ENCODE measurements around the gene ZFAND2B. TPM values are rescaled to one million over a fixed set of nuclear protein-coding genes. Genes with fewer than 3 reads are reported as not detected.
A peak's percentile ranks its signal among the peaks of the same experiment; 100 is the strongest.

The ZFAND2B gene
- polyA plus RNA-seq, 1 experiment: 24.5 TPM

DNA sequence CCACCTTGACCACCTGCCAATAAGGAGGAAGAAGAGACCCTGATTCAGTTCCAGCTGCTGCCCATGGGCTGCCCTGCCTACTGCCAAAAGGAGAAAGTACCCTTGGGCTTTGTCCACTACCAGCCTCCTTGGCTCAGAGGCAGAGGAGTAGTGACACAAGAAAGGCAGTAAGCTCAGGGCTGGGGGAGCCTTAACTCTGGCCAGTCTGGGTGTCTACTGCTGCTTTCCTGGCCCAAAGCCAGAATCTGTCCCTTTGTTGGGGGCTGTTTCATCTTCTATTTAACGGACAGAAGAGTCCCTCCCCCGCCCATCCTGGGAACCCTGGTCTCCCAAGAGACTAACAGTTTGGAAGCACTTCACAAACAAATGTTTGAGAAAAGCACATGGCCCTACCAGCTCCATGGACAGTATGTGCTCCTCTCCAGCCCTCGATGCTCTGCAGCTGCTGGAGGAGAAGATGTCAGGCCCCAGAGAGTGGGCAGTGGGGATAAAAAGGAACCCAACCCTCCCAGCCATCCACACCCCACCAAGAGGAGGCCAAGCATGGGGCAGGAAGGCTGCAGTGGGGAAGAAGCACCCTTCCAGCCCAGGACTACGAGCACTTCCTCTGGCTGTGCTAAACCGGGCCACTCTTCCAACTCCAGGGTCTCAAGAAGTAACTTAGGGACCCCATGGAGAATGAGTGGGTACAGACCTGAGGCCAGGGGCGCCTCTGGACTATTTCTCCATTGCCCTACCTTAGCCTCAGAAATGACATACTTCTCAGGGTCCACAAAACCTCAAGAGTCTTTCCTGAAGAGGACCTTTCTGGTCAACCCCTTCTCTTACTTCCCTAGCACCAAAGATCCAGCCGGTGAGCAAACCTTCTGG lies 21.7 kb downstream of the ZFAND2B start:
- Histone ChIP-seq H3K27ac (ENCODE audit: low read depth, low read length) (peak overlapping the region; percentile 47), H3K27me3 (ENCODE audit: control insufficient read depth, insufficient read depth, low read length) (no peaks in the 10 kb centered on the region), H3K4me3 (ENCODE audit: low read depth, low read length) (peak overlapping the region; percentile 71), H3K9me3 (ENCODE audit: control insufficient read depth, insufficient read depth, low read length) (no peaks in the 10 kb centered on the region; the same call in 1 of the 2 replicates)
- TF ChIP-seq, protein P1, sequence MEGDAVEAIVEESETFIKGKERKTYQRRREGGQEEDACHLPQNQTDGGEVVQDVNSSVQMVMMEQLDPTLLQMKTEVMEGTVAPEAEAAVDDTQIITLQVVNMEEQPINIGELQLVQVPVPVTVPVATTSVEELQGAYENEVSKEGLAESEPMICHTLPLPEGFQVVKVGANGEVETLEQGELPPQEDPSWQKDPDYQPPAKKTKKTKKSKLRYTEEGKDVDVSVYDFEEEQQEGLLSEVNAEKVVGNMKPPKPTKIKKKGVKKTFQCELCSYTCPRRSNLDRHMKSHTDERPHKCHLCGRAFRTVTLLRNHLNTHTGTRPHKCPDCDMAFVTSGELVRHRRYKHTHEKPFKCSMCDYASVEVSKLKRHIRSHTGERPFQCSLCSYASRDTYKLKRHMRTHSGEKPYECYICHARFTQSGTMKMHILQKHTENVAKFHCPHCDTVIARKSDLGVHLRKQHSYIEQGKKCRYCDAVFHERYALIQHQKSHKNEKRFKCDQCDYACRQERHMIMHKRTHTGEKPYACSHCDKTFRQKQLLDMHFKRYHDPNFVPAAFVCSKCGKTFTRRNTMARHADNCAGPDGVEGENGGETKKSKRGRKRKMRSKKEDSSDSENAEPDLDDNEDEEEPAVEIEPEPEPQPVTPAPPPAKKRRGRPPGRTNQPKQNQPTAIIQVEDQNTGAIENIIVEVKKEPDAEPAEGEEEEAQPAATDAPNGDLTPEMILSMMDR (IDR thresholded peaks at IDR 0.05; ENCODE audit: low read depth, low read length): no peak
- POLR2A ChIA-PET: interaction anchor here (0.9 to 2.0 kb wide), 6 partner anchors 10 to 67 kb away, joined by 3 to 12 read pairs (median 4); partner anchors contain the start of genes ABCB6 and DNAJB2
- DNase-seq (ENCODE audit: low read depth, low spot score): no peak
- CTCF ChIA-PET: interaction anchor here (0.6 to 2.4 kb wide), 4 partner anchors 49 to 302 kb away, joined by 3 to 15 read pairs (median 6); no protein-coding TSS in a partner anchor

DNA sequence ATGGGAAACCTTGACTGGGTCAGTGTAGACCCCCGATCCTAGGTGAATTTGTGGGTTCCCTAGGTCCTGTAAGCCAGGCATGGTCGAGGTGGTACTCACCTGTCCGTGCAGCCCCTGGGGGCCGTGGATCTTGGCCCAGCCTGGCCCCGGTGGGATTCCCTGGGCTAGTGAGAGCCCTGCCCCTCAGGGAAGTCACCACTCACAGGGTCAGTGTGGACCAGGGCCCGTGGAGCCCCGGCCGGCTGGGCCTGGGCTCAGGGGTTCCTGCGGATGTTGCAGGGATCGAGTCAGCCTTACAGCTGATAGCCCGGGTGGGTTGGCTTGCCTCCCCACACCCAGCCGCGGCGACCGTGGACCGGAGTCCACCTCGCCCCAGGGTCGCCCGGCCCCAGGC lies 22.3 kb downstream of the ZFAND2B start:
- Histone ChIP-seq H3K9me3 (ENCODE audit: control insufficient read depth, insufficient read depth, low read length) (no peaks in the 10 kb centered on the region; the same call in 1 of the 2 replicates), H3K4me3 (ENCODE audit: low read depth, low read length) (peak overlapping the region; percentile 71), H3K27ac (ENCODE audit: low read depth, low read length) (peak overlapping the region; percentile 47), H3K27me3 (ENCODE audit: control insufficient read depth, insufficient read depth, low read length) (no peaks in the 10 kb centered on the region)
- no peak for DNase-seq (ENCODE audit: low read depth, low spot score)
- TF ChIP-seq, protein P1 (IDR thresholded peaks at IDR 0.05; ENCODE audit: low read depth, low read length): no peak
- POLR2A ChIA-PET: interaction anchor here (1.0 to 2.0 kb wide), 9 partner anchors 10 to 66 kb away, joined by 3 to 12 read pairs (median 5); partner anchors contain the start of genes ABCB6, CNPPD1, DNAJB2 and TUBA4A
- CTCF ChIA-PET: interaction anchor here (1.0 to 2.4 kb wide), 3 partner anchors 66 to 301 kb away, joined by 3 to 15 read pairs (median 11); no protein-coding TSS in a partner anchor

DNA sequence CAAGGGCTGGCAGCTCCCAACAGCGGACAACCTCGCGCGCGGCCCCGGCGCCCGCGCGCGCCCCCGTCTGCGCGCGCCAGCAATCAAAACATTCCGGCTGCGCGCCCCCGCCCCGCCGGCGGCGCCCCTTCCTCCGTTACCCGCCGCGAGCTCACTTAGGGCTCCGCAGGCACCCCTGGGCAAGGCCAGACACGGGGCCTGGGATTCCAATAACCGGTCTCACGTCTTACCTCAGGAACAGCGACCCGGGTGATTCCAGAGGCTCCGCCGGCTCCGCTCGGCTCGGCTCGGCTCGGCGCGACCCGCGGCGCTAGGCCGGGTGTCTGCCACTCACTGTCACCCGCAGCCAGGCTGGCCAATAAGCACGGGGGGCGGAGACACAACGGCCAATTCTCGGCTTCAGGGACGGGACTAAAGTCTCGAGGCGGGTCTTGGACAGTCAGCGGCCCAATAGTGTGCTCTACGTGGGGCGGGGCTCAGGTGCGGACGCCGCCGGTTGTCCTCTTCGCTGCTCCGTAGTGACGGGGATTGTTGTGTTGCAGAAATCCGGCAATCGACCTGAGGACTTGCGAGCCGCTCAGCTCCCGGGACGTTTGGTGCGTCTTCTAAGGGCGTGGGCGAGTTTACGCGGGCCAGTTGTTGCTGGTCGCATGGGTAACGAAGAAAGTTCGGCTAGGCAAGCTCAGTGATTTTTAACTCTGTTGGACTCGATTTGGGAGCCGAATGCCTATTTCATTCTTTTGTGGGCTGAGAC lies 22.9 kb downstream of the ZFAND2B start, which contains the start of the genes ANKZF1 and ATG9A:
TSS of gene ANKZF1 (plus strand) at position 502 of the 754 bp plus-strand sequence. CDS start 452 bp downstream, outside the sequence.
TSS of gene ATG9A (minus strand) at position 332 of the 754 bp plus-strand sequence. CDS start 1,612 bp downstream, outside the sequence.
- POLR2A ChIA-PET: interaction anchor here (0.8 to 2.0 kb wide), 10 partner anchors 11 to 66 kb away, joined by 3 to 12 read pairs (median 5); partner anchors contain the start of genes ABCB6, CNPPD1, DNAJB2 and GLB1L
- peak within 1 kb of the TSS; percentile 71 for H3K4me3 ChIP-seq (ENCODE audit: low read depth, low read length)
- no peaks in the 10 kb centered on the region for H3K27me3 ChIP-seq (ENCODE audit: control insufficient read depth, insufficient read depth, low read length)
- TF ChIP-seq, protein P1 (IDR thresholded peaks at IDR 0.05; ENCODE audit: low read depth, low read length): no peak
- CTCF ChIA-PET: interaction anchor here (1.0 to 2.4 kb wide), 4 partner anchors 49 to 300 kb away, joined by 3 to 15 read pairs (median 9); no protein-coding TSS in a partner anchor
- H3K9me3 ChIP-seq (ENCODE audit: control insufficient read depth, insufficient read depth, low read length): no peaks in the 10 kb centered on the region
- peak; percentile 93 for DNase-seq (ENCODE audit: low read depth, low spot score)
- H3K27ac ChIP-seq (ENCODE audit: low read depth, low read length): peak within 1 kb of the TSS; percentile 82

DNA sequence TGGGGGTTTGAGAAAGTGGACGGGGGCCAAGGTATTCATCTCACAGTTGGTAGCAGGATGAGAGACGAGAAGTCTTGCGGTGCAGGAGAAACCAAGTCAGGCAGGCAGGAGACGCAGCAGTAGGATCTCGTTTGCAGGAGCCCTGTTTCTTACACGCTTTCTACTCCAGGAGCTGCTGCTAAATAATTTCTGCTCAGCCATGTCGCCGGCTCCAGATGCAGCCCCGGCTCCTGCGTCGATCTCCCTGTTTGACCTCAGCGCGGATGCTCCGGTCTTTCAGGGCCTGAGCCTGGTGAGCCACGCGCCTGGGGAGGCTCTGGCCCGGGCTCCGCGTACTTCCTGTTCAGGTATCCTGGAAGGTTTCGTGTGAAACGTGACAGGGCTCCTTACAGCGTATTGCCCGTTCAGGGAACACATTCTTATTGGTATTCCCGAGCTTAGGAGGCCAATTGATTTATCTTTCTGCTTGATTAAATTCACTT lies 23.5 kb downstream of the ZFAND2B start:
- DNase-seq (ENCODE audit: low read depth, low spot score): no peak
- Histone ChIP-seq H3K4me3 (ENCODE audit: low read depth, low read length) (peak overlapping the region; percentile 71), H3K27me3 (ENCODE audit: control insufficient read depth, insufficient read depth, low read length) (no peaks in the 10 kb centered on the region), H3K9me3 (ENCODE audit: control insufficient read depth, insufficient read depth, low read length) (no peaks in the 10 kb centered on the region), H3K27ac (ENCODE audit: low read depth, low read length) (peak overlapping the region; percentile 82)
- CTCF ChIA-PET: interaction anchor here (0.9 to 2.4 kb wide), 5 partner anchors 46 to 75 kb away, joined by 3 to 15 read pairs (median 7); no protein-coding TSS in a partner anchor
- TF ChIP-seq, protein P1 (IDR thresholded peaks at IDR 0.05; ENCODE audit: low read depth, low read length): no peak
- POLR2A ChIA-PET: interaction anchor here (0.8 to 2.0 kb wide), 7 partner anchors 11 to 65 kb away, joined by 4 to 12 read pairs (median 5); partner anchors contain the start of genes ABCB6, CNPPD1, DNAJB2 and GLB1L
